ENCODE data around the gene DNAJC25. TPM values are rescaled to one million over a fixed set of nuclear protein-coding genes. Genes with fewer than 3 reads are reported as not detected.

Gene DNAJC25
- total and polyA plus RNA-seq, 2 of the 13 experiments (the other 11 are each of a cell fraction or from before 2014, with no cell fraction given): 5.7 to 10.2 TPM

- TF ChIP-seq UBTF (CRISPR knock-in tag; IDR thresholded peaks at IDR 0.05): peak; percentile 63
- TF ChIP-seq ZNF878 (CRISPR knock-in tag; IDR thresholded peaks at IDR 0.05): no peak
- TF ChIP-seq ZNF775 (CRISPR knock-in tag; IDR thresholded peaks at IDR 0.05; ENCODE audit: borderline replicate concordance): no peak
- no peak for TF ChIP-seq GTF2F1 (IDR thresholded peaks at IDR 0.05; ENCODE audit: low read length)
- 0 out of 2 replicates have a peak, but pooled peaks have one; percentile 67 for TF ChIP-seq ZNF264 (CRISPR knock-in tag; IDR thresholded peaks at IDR 0.05)
- TF ChIP-seq PHF8 (CRISPR knock-in tag; IDR thresholded peaks at IDR 0.05): peak; percentile 92
- TF ChIP-seq MYC (CRISPR knock-in tag; IDR thresholded peaks at IDR 0.05; ENCODE audit: borderline replicate concordance): peak; percentile 39; the same call in 1 of the 2 replicates
- TF ChIP-seq, protein P1, sequence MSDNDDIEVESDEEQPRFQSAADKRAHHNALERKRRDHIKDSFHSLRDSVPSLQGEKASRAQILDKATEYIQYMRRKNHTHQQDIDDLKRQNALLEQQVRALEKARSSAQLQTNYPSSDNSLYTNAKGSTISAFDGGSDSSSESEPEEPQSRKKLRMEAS (IDR thresholded peaks at IDR 0.05): 0 out of 2 replicates have a peak, but pooled peaks have one; percentile 15
- peak; percentile 56 for TF ChIP-seq ZNF687 (CRISPR knock-in tag; IDR thresholded peaks at IDR 0.05)
- TF ChIP-seq, protein P2, sequence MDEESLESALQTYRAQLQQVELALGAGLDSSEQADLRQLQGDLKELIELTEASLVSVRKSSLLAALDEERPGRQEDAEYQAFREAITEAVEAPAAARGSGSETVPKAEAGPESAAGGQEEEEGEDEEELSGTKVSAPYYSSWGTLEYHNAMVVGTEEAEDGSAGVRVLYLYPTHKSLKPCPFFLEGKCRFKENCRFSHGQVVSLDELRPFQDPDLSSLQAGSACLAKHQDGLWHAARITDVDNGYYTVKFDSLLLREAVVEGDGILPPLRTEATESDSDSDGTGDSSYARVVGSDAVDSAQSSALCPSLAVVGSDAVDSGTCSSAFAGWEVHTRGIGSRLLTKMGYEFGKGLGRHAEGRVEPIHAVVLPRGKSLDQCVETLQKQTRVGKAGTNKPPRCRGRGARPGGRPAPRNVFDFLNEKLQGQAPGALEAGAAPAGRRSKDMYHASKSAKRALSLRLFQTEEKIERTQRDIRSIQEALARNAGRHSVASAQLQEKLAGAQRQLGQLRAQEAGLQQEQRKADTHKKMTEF (CRISPR knock-in tag; IDR thresholded peaks at IDR 0.05): peak; percentile 16; the same call in 1 of the 2 replicates
- TF ChIP-seq MTERF4 (CRISPR knock-in tag; IDR thresholded peaks at IDR 0.05): 0 out of 2 replicates have a peak, but pooled peaks have one; percentile 25
- TF ChIP-seq WIZ (CRISPR knock-in tag; IDR thresholded peaks at IDR 0.05): no peak
- peak; percentile 89 for TF ChIP-seq ZFX (CRISPR knock-in tag; IDR thresholded peaks at IDR 0.05; ENCODE audit: low read depth)
- TF ChIP-seq ZNF776 (CRISPR knock-in tag; IDR thresholded peaks at IDR 0.05): peak; percentile 65; the same call in 1 of the 2 replicates
- no peak for TF ChIP-seq ZNF329 (CRISPR knock-in tag; IDR thresholded peaks at IDR 0.05; ENCODE audit: low read depth)
- TF ChIP-seq ZNF782 (CRISPR knock-in tag; IDR thresholded peaks at IDR 0.05; ENCODE audit: borderline replicate concordance): 0 out of 2 replicates have a peak, but pooled peaks have one; percentile 12
- TF ChIP-seq HHEX (CRISPR knock-in tag; IDR thresholded peaks at IDR 0.05): no peak
- peak; percentile 5 for TF ChIP-seq HNRNPK (IDR thresholded peaks at IDR 0.05; ENCODE audit: low read depth, low read length, poor library complexity, severe bottlenecking)
These were observed 30.1 kb downstream of the DNAJC25 start, which contains the start of gene GNG10 (continued) for GRCh38 chr9:111661150-111661801.

All from HepG2 (cell line).